Measurements from ENCODE around the gene CARM1. TPM values are rescaled to one million over a fixed set of nuclear protein-coding genes. Genes with fewer than 3 reads are reported as not detected.

Gene CARM1
- total and polyA plus RNA-seq, 2 of the 13 experiments (the other 11 are each of a cell fraction or from before 2014, with no cell fraction given) = 27.6 to 55.8 TPM

GRCh38 chr19:10928563-10929401 is 57.4 kb downstream of the CARM1 start, which contains the start of the genes TIMM29 and YIPF2 (continued):
- peak; percentile 53; the same call in 1 of the 2 replicates for TF ChIP-seq ZNF609 (CRISPR knock-in tag; IDR thresholded peaks at IDR 0.05; ENCODE audit: borderline replicate concordance)
- TF ChIP-seq, protein P1, sequence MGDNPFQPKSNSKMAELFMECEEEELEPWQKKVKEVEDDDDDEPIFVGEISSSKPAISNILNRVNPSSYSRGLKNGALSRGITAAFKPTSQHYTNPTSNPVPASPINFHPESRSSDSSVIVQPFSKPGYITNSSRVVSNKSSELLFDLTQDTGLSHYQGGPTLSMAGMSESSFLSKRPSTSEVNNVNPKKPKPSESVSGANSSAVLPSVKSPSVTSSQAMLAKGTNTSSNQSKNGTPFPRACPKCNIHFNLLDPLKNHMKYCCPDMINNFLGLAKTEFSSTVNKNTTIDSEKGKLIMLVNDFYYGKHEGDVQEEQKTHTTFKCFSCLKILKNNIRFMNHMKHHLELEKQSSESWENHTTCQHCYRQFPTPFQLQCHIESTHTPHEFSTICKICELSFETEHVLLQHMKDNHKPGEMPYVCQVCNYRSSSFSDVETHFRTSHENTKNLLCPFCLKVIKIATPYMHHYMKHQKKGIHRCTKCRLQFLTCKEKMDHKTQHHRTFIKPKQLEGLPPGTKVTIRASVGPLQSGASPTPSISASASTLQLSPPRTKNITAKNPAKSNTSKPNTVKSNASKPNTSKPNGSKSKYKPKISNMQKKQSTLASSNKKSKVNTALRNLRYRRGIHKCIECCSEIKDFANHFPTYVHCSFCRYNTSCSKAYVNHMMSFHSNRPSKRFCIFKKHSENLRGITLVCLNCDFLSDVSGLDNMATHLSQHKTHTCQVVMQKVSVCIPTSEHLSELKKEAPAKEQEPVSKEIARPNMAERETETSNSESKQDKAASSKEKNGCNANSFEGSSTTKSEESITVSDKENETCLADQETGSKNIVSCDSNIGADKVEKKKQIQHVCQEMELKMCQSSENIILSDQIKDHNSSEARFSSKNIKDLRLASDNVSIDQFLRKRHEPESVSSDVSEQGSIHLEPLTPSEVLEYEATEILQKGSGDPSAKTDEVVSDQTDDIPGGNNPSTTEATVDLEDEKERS (CRISPR knock-in tag; IDR thresholded peaks at IDR 0.05) = no peak
- TF ChIP-seq CSRNP2 (CRISPR knock-in tag; conservative IDR thresholded peaks at IDR 0.05; ENCODE audit: low read depth) = no peak
- no peak for TF ChIP-seq NR2F1 (CRISPR knock-in tag; IDR thresholded peaks at IDR 0.05)
- no peak for TF ChIP-seq MZF1 (CRISPR knock-in tag; IDR thresholded peaks at IDR 0.05; ENCODE audit: borderline replicate concordance)
- TF ChIP-seq BHLHE40 (IDR thresholded peaks at IDR 0.05; ENCODE audit: low read length) = no peak
- TF ChIP-seq SRSF1 (optimal IDR thresholded peaks at IDR 0.05; ENCODE audit: low read depth, low read length) = peak; percentile 86
- TF ChIP-seq ZBTB20 (CRISPR knock-in tag; IDR thresholded peaks at IDR 0.05; ENCODE audit: borderline replicate concordance, low read depth) = peak; percentile 43; the same call in 1 of the 2 replicates
- TF ChIP-seq ZNF607 (CRISPR knock-in tag; IDR thresholded peaks at IDR 0.05; ENCODE audit: borderline replicate concordance) = peak; percentile 32; the same call in 1 of the 2 replicates
- TF ChIP-seq ZNF317 (CRISPR knock-in tag; IDR thresholded peaks at IDR 0.05) = peak; percentile 52; the same call in 1 of the 2 replicates
- TF ChIP-seq BCL6 (CRISPR knock-in tag; IDR thresholded peaks at IDR 0.05) = peak; percentile 46
- TF ChIP-seq ZSCAN30 (CRISPR knock-in tag; IDR thresholded peaks at IDR 0.05) = no peak
- no peak for TF ChIP-seq RNF219 (CRISPR knock-in tag; IDR thresholded peaks at IDR 0.05)
- 0 out of 2 replicates have a peak, but pooled peaks have one; percentile 27 for TF ChIP-seq IRF1 (CRISPR knock-in tag; IDR thresholded peaks at IDR 0.05; ENCODE audit: low read depth)
- TF ChIP-seq SIN3B (IDR thresholded peaks at IDR 0.05; ENCODE audit: low read length) = peak; percentile 94
